HepG2 (cell line): ENCODE results near the gene DTNA. TPM values are rescaled to one million over a fixed set of nuclear protein-coding genes. Genes with fewer than 3 reads are reported as not detected.

ENCODE experiments used
- ATF3 ChIP-seq: sonication (generic); formaldehyde crosslinking; IDR thresholded peaks from 2 replicates; pipeline ENCODE4 v1.4.0; 2020; ENCODE audit warnings: missing genetic modification reagents
- FOXO1 ChIP-seq: sonication (generic); formaldehyde crosslinking; IDR thresholded peaks from 2 replicates; pipeline ENCODE4 v1.4.0; 2020; ENCODE audit warnings: missing genetic modification reagents
- FUBP1 ChIP-seq: sonication (generic); formaldehyde crosslinking; IDR thresholded peaks from 2 replicates; pipeline ENCODE4 v1.5.1; 2020; ENCODE audit warnings: missing genetic modification reagents, mild to moderate bottlenecking, borderline replicate concordance
- HDAC6 ChIP-seq: fragments of 200-600 bp; sonication (generic); IDR thresholded peaks from 2 replicates; pipeline ENCODE4 v1.7.0; 2017; ENCODE audit warnings: mild to moderate bottlenecking, antibody characterized with exemption, low read length, low read depth
- HIC2 ChIP-seq: sonication (generic); formaldehyde crosslinking; IDR thresholded peaks from 2 replicates; pipeline ENCODE4 v1.9.0; 2022; ENCODE audit warnings: low read depth, missing genetic modification reagents
- HMG20B ChIP-seq: conservative IDR thresholded peaks from 2 replicates; pipeline ENCODE4 v1.6.1; 2016; ENCODE audit warnings: missing genetic modification reagents, missing compliant biosample characterization
- MAFG ChIP-seq: sonication (generic); formaldehyde crosslinking; IDR thresholded peaks from 2 replicates; pipeline ENCODE4 v1.5.1; 2020; ENCODE audit warnings: mild to moderate bottlenecking, missing genetic modification reagents
- MXD3 ChIP-seq: IDR thresholded peaks from 2 replicates; pipeline ENCODE4 v1.6.1; 2016; ENCODE audit warnings: mild to moderate bottlenecking, missing biosample characterization, missing genetic modification reagents
- NFRKB ChIP-seq: fragments of 450-650 bp; IDR thresholded peaks from 2 replicates; pipeline ENCODE4 v1.6.1; 2017
- PBX2 ChIP-seq: IDR thresholded peaks from 2 replicates; pipeline ENCODE4 v1.6.1; 2016; ENCODE audit warnings: control low read depth
- PHB2 ChIP-seq: fragments of 450-650 bp; IDR thresholded peaks from 2 replicates; pipeline ENCODE4 v1.6.1; 2018; ENCODE audit not compliant: partially characterized antibody
- POGK ChIP-seq: sonication (generic); formaldehyde crosslinking; conservative IDR thresholded peaks from 2 replicates; pipeline ENCODE4 v1.8.0; 2022; ENCODE audit warnings: mild to moderate bottlenecking, moderate library complexity, missing genetic modification reagents
- RBAK ChIP-seq: sonication (generic); formaldehyde crosslinking; IDR thresholded peaks from 2 replicates; pipeline ENCODE4 v1.5.1; 2020; ENCODE audit warnings: mild to moderate bottlenecking, missing genetic modification reagents
- SAP130 ChIP-seq: IDR thresholded peaks from 2 replicates; pipeline ENCODE4 v1.6.1; 2016; ENCODE audit warnings: low read depth
- SIX4 ChIP-seq: sonication (generic); formaldehyde crosslinking; IDR thresholded peaks from 2 replicates; pipeline ENCODE4 v1.4.0; 2020; ENCODE audit warnings: missing genetic modification reagents
- SMAD3 ChIP-seq: sonication (generic); formaldehyde crosslinking; IDR thresholded peaks from 2 replicates; pipeline ENCODE4 v1.4.0; 2020; ENCODE audit warnings: missing genetic modification reagents
- SRSF9 ChIP-seq: fragments of 200-400 bp; formaldehyde crosslinking; IDR thresholded peaks from 2 replicates; pipeline ENCODE4 v1.6.1; 2018; ENCODE audit warnings: borderline replicate concordance, mild to moderate bottlenecking, low read depth, low read length; ENCODE audit not compliant: insufficient read depth, poor library complexity, severe bottlenecking
- TMF1 ChIP-seq: sonication (generic); formaldehyde crosslinking; IDR thresholded peaks from 2 replicates; pipeline ENCODE4 v1.8.1; 2022; ENCODE audit warnings: low read depth, missing genetic modification reagents
- ZKSCAN8 ChIP-seq: IDR thresholded peaks from 2 replicates; pipeline ENCODE4 v1.6.1; 2016; ENCODE audit warnings: borderline replicate concordance, missing genetic modification reagents, missing compliant biosample characterization
- ZNF264 ChIP-seq: sonication (generic); formaldehyde crosslinking; IDR thresholded peaks from 2 replicates; pipeline ENCODE4 v1.4.0; 2020; ENCODE audit warnings: missing genetic modification reagents
- ZNF292 ChIP-seq: sonication (generic); formaldehyde crosslinking; IDR thresholded peaks from 2 replicates; pipeline ENCODE4 v1.8.1; 2022; ENCODE audit warnings: mild to moderate bottlenecking, low read depth, missing genetic modification reagents, borderline replicate concordance
- ZNF558 ChIP-seq: sonication (generic); formaldehyde crosslinking; IDR thresholded peaks from 2 replicates; pipeline ENCODE4 v1.9.0; 2022; ENCODE audit warnings: mild to moderate bottlenecking, missing genetic modification reagents, borderline replicate concordance
- ZNF703 ChIP-seq: sonication (generic); formaldehyde crosslinking; IDR thresholded peaks from 2 replicates; pipeline ENCODE4 v1.5.1; 2020; ENCODE audit warnings: missing genetic modification reagents, mild to moderate bottlenecking, moderate library complexity, borderline replicate concordance
- ZNF773 ChIP-seq: sonication (generic); formaldehyde crosslinking; IDR thresholded peaks from 2 replicates; pipeline ENCODE4 v1.4.0; 2020; ENCODE audit warnings: missing genetic modification reagents, borderline replicate concordance
- polyA plus RNA-seq, 8 experiments: library from polyadenylated mRNA; depleted of rRNA in 3 of 8; stranded (reverse) in 7 of 8; unstranded in 1 of 8; fragments of >200 nt; fragmentation: Illumina TruSeq in 4 of 8; extraction: Trizol in 4 of 8; gene quantifications; 2 replicates each; pipeline versions ENCODE4 v1.2.1 to v1.2.3, GENCODE V29; 2011 to 2016; ENCODE audit warnings: low read depth in 4 of 8, missing spikeins in 1 of 8, mixed read lengths in 1 of 8; ENCODE audit not compliant: insufficient read depth in 1 of 8
- total RNA-seq, 5 experiments: library from RNA; depleted of rRNA; stranded (reverse); fragments of >200 nt; fragmentation: Illumina TruSeq; extraction: Trizol; gene quantifications; 2 replicates each; pipeline ENCODE4 v1.2.3, GENCODE V29; 2016; ENCODE audit warnings: low read depth in 1 of 5

DTNA gene
- total and polyA plus RNA-seq, 2 of the 13 experiments (the other 11 are each of a cell fraction or from before 2014, with no cell fraction given), result 8.5 to 29.0 TPM

GRCh38 chr18:34928088-34928753, 218.1 kb downstream of the DTNA start (continued):
- TF ChIP-seq HIC2 (CRISPR knock-in tag) (peak; percentile 76), ZNF773 (CRISPR knock-in tag) (no peak), MXD3 (CRISPR knock-in tag) (no peak), HMG20B (CRISPR knock-in tag) (peak; percentile 70), POGK (CRISPR knock-in tag) (no peak; the same call in 1 of the 2 replicates), ZNF264 (CRISPR knock-in tag) (no peak; the same call in 1 of the 2 replicates), RBAK (CRISPR knock-in tag) (no peak), ZKSCAN8 (CRISPR knock-in tag) (no peak), TMF1 (CRISPR knock-in tag) (no peak), SAP130 (peak; percentile 71), ATF3 (peak; percentile 79), FOXO1 (CRISPR knock-in tag) (no peak; the same call in 1 of the 2 replicates), ZNF558 (no peak), FUBP1 (CRISPR knock-in tag) (no peak), SRSF9 (no peak), PBX2 (CRISPR knock-in tag) (no peak), MAFG (CRISPR knock-in tag) (no peak), SIX4 (CRISPR knock-in tag) (no peak), HDAC6 (no peak), ZNF292 (CRISPR knock-in tag) (peak; percentile 67; the same call in 1 of the 2 replicates), ZNF703 (CRISPR knock-in tag) (no peak), PHB2 (no peak), NFRKB (no peak), SMAD3 (CRISPR knock-in tag) (peak; percentile 36)
